ENCODE results near the gene CSNK1G1. TPM values are rescaled to one million over a fixed set of nuclear protein-coding genes. Genes with fewer than 3 reads are reported as not detected.
"Not testable (repeated sequence)": the region's sequence is repeated elsewhere in the genome, so short reads cannot be mapped to it uniquely, and the experiment has no call there.

Gene CSNK1G1
- polyA plus RNA-seq, 1 experiment, result 8.0 TPM

GRCh38 chr15:64348455-64348854 is 7.5 kb downstream of the CSNK1G1 start:
- H3K36me3 ChIP-seq (ENCODE audit: control insufficient read depth, insufficient read depth, low read length), result no peaks in the 10 kb centered on the region
- no peak overlapping the region for H3K4me3 ChIP-seq (ENCODE audit: low read depth, low read length)
- POLR2A ChIA-PET, result no interaction called here
- no peak for DNase-seq (ENCODE audit: low read depth)
- H3K27me3 ChIP-seq (ENCODE audit: control insufficient read depth, insufficient read depth, low read length), result no peaks in the 10 kb centered on the region
- TF ChIP-seq CTCF (IDR thresholded peaks at IDR 0.05; ENCODE audit: insufficient read depth, low read depth, low read length), result no peak
- CTCF ChIA-PET, result no interaction called here

DNA sequence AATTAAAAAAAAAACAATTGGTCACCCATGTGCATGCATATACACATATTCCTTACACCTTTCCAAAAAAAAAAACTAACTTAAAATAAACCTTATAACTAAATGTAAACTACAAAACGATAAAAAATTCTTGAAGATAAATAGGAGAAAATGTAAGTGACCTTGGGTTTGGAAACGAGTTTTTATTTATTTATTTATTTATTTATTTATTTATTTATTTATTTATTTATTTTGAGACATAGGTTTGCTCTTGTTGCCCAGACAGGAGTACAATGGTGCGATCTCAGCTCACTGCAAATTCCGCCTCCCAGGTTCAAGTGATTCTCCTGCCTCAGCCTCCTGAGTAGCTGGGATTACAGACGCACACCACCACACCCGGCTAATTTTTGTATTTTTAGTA is 9.7 kb downstream of the CSNK1G1 start:
- POLR2A ChIA-PET; H3K36me3 ChIP-seq (ENCODE audit: control insufficient read depth, insufficient read depth, low read length); CTCF ChIA-PET; H3K27me3 ChIP-seq (ENCODE audit: control insufficient read depth, insufficient read depth, low read length); DNase-seq (ENCODE audit: low read depth); H3K4me3 ChIP-seq (ENCODE audit: low read depth, low read length): not testable (repeated sequence)

DNA sequence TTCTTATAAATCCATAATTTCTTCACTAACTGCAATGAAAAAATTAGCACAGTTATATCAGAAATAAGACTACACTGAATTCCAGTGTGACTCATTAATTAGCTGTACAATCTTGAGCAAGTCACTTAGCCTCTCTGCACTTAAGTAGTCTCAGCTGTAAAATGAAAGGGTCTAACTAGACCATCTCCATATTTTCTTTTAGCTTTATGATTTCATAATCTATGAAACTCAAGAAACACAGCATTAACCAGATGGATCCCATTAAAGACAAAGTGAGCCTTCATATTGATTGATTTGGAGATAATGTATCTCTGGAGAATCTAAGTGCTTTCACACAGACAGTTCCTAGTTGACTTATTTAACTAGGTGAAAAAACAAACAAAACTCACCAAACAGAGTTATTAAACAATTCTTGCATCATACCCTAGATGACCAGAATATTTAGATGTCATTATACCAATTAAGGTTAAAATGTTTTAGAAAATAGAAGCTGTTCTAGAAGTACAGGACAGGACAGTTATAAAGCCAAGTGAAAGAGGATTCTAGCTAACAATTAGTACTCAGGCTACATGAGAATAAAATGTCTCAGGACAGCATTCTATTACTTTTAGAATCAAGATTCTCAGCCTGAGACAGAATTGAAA is 11.2 kb downstream of the CSNK1G1 start:
- Histone ChIP-seq H3K27me3 (ENCODE audit: control insufficient read depth, insufficient read depth, low read length) (no peaks in the 10 kb centered on the region), H3K36me3 (ENCODE audit: control insufficient read depth, insufficient read depth, low read length) (0 out of 2 replicates have a peak, but pooled peaks cover 1% of the 10 kb centered on the region), H3K4me3 (ENCODE audit: low read depth, low read length) (no peak overlapping the region)
- TF ChIP-seq CTCF (IDR thresholded peaks at IDR 0.05; ENCODE audit: insufficient read depth, low read depth, low read length), result no peak
- ChIA-PET CTCF (interaction anchor here (1.6 kb wide), 1 partner anchor 11 kb away, joined by 5 read pairs; the partner anchor contains the start of gene CSNK1G1), POLR2A (no interaction called here)
- DNase-seq (ENCODE audit: low read depth), result peak; percentile 12

- DNase-seq (ENCODE audit: low read depth), result peak; percentile 22
- Histone ChIP-seq H3K27me3 (ENCODE audit: control insufficient read depth, insufficient read depth, low read length) (no peaks in the 10 kb centered on the region), H3K4me3 (ENCODE audit: low read depth, low read length) (no peak overlapping the region), H3K36me3 (ENCODE audit: control insufficient read depth, insufficient read depth, low read length) (0 out of 2 replicates have a peak, but pooled peaks cover 1% of the 10 kb centered on the region)
- ChIA-PET POLR2A (no interaction called here), CTCF (interaction anchor here (0.5 kb wide), 1 partner anchor 62 kb away, joined by 4 read pairs; no protein-coding TSS in a partner anchor)
- no peak for TF ChIP-seq CTCF (IDR thresholded peaks at IDR 0.05; ENCODE audit: insufficient read depth, low read depth, low read length)
Observed at GRCh38 chr15:64343841-64344240, 12.1 kb downstream of the CSNK1G1 start.

DNA sequence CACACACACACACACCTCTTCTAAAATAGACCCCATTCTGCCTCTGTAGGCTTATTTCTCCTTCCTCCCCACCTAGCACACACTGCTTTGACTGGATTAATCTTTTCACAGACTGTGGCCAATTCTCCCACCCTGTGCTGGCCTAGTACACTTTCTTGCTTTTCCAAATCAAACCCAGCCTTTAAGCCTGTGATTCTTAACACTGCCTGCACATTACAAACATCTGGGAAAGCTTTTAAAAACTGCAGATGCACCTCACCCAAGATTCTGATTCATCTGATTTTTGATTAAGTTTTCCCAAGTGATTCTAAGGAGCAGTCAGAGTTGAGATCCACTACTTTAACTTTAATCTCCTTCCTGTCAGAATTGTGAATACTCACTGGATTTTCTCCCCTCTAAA is 12.8 kb downstream of the CSNK1G1 start:
- TF ChIP-seq CTCF (IDR thresholded peaks at IDR 0.05; ENCODE audit: insufficient read depth, low read depth, low read length), result no peak
- no peaks in the 10 kb centered on the region for H3K27me3 ChIP-seq (ENCODE audit: control insufficient read depth, insufficient read depth, low read length)
- POLR2A ChIA-PET, result no interaction called here
- H3K36me3 ChIP-seq (ENCODE audit: control insufficient read depth, insufficient read depth, low read length), result 0 out of 2 replicates have a peak, but pooled peaks cover 1% of the 10 kb centered on the region
- DNase-seq (ENCODE audit: low read depth), result peak; percentile 21
- CTCF ChIA-PET, result interaction anchor here (0.5 kb wide), 1 partner anchor 62 kb away, joined by 4 read pairs; no protein-coding TSS in a partner anchor
- H3K4me3 ChIP-seq (ENCODE audit: low read depth, low read length), result no peak overlapping the region

DNA sequence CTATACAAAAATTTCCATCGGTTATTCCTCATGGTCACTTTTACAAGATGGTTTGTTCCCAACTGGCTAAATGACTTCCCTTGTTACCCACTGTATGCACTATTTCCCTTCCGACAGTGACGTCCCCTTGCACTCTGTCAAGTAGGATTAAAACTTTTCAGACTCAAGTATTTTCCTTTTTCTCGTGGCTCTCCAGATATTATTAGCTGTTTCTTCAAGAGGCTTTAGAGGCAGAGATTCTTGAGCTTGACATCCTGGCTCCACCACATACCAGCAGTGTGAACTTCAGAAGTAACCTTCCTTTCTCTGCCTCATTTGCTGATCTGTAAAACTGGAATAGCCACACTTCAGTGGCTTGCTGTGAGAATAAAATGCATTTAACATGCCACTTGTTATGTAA is 14.0 kb downstream of the CSNK1G1 start:
- H3K4me3 ChIP-seq (ENCODE audit: low read depth, low read length), result no peak overlapping the region
- no peak for DNase-seq (ENCODE audit: low read depth)
- H3K36me3 ChIP-seq (ENCODE audit: control insufficient read depth, insufficient read depth, low read length), result 0 out of 2 replicates have a peak, but pooled peaks cover 1% of the 10 kb centered on the region
- H3K27me3 ChIP-seq (ENCODE audit: control insufficient read depth, insufficient read depth, low read length), result no peaks in the 10 kb centered on the region
- ChIA-PET CTCF (no interaction called here), POLR2A (no interaction called here)
- no peak for TF ChIP-seq CTCF (IDR thresholded peaks at IDR 0.05; ENCODE audit: insufficient read depth, low read depth, low read length)
